CD4-positive, alpha-beta T cell treated with Interleukin-6 at 100 ng/mL for 8 hours (primary cell): ENCODE measurements around the gene NPEPPS.
"Not testable (repeated sequence)": the region's sequence is repeated elsewhere in the genome, so short reads cannot be mapped to it uniquely, and the experiment has no call there.

Experiments used
- DNase-seq: peaks from one replicate; pipeline ENCODE4 v3.0.0-alpha.2; 2020; ENCODE audit warnings: mixed read lengths, low spot score

Gene NPEPPS

DNA sequence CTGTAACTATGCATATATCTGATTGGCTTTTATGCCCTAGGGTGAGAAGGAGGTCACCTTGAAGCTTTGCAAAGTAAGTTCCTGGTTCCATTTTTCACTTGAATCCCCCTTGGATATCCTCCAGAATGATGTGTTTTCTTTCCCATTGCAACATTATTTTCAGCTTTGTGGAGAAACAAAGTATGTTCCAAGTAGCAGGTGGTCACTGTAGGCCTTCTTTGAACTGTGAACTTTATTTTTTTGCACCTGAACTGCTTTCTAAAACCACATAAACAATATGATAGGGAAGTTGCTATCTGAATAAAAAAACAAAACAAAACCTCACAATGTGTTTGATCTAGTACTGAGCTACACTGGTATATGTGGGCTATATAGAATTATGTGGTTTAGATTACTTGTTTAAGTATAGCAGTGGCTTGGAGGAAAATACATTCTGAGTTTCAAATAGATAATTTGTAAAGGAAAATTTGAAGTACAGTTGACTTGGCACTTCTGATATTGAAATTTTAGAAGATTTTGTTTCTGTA, 29.7 kb downstream of the NPEPPS start:
- not testable (repeated sequence) for DNase-seq

DNA sequence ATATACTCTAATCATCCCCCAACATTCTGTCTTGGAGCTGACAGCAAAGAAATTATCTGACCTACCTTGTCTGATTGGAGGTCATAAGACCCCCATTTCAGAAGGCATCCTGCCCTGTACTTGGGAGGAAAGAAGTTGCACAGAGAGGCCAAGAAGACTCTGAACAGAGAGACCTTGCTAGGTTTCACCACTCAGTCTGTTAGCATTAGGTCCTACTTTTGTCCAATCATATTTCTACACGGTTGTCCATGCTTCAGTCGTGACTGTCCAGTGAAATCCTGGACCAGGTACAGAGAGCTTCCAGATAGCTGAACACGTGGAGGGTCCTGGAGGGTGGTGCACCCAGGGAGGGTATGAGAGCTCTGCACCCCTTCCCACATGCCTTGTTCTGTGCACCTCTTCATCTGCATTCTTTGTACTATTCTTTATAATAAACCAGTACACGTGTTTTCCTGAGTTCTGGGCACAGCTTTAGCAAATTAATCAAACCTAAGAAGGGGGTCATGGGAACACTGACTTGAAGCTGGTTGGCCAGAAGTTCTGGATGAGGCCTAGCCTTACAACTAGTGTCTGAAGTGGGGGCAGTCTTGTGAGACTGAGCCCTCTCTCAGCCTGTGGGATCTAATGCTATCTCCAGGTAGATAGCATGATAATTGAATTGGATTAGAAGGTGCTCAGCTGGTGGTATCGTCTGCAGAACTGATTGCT, 30.9 kb downstream of the NPEPPS start:
- not testable (repeated sequence) for DNase-seq

DNA sequence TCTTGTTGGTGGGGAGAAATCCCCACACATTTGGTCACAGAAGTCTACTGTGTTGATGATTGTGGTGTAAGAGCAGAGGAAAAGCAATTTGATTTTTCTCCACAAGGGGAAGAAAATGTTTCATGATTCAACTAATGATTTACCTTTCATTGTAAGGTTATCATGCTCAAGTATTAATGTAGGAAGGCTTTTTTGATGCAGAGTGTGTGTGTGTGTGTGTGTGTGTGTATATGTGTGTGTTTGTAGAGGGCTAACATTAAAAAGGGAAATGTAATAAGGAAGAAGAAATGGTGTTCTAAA, 31.4 kb downstream of the NPEPPS start:
- DNase-seq = not testable (repeated sequence)

DNA sequence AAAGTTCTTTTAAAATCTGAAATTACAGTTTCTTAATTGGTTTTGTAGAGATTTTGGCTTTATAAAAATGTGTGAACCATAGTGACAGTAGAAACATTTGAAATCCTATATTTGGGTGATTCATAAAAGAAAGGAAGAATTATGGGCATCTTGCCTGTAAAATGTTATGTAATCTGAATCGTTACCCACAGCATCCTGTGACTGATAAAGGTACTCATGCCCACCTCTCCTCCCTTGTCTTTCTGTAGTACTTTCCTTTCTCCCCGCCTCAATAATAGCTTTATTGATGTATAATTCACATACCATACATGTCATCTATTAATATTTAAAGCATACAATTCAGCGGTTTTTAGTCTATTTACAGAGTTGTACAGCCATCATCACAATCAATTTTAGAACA, 36.4 kb downstream of the NPEPPS start:
- not testable (repeated sequence) for DNase-seq

DNA sequence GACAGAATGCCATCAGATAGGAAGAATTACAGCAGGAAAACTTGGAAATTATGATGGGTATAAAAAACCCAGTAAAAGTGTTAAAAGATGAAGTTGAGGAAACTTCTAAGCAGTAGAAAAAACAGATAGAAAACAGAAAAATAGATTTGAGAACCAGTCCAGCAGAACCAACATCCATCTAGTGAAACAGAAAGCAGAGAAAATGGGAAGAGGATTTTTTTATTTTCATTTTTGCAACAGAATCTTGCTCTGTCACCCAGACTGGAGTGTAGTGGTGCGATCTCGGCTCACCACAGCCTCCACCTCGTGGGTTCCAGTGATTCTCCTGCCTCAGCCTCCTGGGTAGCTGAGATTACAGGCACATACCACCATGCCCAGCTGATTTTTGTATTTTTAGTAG, 41.7 kb downstream of the NPEPPS start:
- DNase-seq = not testable (repeated sequence)

DNA sequence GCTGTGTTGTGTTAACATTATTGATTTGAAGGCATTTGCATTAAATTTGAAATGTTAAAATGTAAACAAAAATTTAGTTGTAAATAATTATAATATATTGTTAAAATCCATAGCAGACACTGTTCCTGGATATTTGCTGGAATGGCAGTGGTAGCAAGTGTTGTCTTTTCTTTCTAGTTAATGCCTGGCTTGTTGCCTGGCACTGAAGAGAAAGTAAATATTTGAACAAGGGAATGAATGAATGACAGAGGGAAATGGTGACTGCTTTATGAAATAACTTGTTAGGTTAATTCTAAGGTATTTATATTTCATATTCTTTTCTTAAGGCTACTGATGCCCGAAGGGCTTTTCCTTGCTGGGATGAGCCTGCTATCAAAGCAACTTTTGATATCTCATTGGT, 51.5 kb downstream of the NPEPPS start:
- not testable (repeated sequence) for DNase-seq

DNA sequence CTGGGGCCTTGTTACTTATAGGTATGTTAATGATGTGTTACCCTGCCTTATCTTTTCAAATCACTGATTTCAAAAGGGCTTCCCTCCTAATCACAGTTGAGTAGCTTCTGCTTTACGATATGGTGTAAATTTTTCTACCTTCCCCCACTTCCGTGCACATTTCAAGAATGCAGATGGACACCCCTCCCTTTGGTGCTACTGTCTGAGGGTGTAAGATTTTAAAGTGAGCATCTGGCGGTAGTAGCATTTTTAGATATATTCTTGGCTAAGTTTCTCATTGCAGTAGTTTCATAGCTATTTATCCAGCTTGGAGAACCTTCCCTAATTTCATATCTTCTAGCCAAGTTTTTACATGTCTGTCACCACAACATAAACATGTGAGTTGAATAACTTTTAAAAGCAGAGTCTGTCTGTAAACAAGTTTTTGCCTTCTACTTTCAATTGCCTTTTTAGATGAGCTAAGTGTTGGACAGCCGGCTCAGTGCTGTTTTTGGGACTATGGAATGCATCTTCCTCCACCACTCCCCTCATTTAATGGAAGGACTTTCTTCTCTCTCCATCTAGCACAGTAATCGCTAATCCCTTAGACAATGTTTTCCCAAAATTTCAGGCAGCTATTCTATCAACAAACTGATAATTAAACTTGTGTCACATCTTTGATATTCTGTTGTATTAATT, 55.6 kb downstream of the NPEPPS start:
- DNase-seq = not testable (repeated sequence)

DNA sequence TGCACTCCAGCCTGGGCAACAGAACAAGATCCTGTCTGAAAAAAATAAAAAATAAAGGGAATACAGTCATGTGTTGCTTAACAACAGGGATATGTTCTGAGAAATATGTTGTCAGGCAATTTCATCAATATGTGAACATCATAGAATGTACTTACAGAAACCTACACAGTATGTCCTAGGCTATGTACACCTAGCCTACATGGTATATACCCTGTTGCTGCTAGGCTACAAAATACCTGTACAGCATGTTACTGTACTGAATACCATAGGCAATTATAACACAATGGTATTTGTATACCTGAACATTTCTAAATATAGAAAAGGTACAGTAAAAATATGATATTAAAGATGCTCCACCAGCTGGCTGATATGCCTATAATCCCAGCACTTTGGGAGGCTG, 62.6 kb downstream of the NPEPPS start:
- DNase-seq = not testable (repeated sequence)

DNA sequence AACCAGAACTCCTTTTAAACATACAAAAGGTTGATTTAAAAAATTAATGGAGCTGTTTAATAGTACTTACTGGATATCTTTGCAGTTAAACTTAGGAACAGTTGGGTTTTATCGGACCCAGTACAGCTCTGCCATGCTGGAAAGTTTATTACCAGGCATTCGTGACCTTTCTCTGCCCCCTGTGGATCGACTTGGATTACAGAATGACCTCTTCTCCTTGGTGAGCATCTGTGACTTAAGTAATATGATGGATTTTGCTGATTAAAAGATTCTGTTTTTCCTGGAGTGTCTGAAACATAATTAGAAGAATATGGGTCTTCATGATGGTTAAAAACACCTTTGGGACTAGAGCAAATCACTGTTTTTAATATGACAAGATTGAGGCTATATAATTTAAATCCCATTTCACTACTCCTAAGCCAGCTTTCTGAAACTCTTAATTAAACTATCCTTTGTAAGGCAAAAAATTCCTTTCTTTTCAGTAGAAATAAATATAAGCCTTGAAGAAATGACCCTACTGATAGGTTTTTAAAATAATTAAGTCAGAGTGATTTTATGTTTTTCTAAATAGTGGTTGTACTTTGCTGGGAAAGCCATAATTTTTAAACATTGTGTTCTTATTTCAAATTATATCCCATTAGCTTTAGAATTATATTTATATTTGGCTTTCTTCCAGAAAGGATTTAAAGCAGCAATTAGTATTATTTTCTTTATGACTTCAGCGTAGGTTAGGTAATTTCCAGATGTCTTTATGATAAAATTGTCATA, 73.1 kb downstream of the NPEPPS start:
- no peak for DNase-seq

DNA sequence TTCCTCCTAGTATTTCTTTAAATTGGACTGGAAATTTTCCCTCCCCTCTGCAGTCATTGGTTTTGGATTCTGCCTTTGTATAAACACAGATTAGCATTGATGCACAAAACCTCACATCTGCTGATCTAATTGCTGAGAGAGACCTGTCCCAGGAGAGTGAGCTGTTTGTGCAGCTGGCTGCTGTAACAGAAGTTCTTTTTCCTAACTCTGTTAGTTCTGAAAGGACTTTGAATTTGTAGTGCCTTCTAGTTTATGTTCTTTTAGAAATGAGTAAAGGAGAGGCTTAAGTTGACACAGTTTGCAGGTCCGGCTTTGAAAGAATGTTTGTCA, 73.7 kb downstream of the NPEPPS start:
- DNase-seq = no peak

DNA sequence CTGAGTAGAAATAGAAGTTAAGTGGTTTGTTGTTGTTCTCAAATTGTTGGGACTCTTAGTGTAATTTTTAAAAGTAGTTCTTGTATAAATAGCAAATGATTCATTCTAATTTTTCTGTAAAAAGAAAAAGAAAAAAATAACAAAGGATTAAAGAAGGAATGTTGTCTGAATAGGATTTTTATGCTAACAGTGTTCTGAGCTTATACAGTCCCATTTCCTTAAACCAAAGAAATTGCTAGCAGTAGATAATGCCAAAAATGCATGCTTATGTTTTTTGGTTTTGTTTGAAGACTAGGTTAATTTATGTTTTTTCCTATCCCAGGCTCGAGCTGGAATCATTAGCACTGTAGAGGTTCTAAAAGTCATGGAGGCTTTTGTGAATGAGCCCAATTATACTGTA, 74.1 kb downstream of the NPEPPS start:
- no peak for DNase-seq

DNA sequence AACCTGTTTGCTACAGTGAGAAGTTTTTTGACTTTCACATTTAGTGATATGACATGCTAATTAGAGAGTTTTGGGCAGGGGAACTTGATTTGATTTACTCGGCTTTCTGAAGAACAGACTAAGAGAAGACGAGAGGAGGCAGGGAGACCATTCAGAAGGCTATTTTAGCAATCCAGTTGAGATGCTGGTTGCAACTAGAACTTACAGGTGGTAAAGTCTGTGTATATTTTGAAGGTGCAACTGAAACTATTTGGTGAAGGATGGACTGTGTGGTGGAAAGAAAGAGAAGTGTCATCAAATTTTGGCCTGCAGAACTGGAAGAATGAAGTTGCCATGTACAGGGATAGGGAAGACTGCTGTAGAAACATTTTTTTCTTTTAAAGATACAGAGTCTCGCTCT, 76.6 kb downstream of the NPEPPS start:
- DNase-seq = no peak

DNA sequence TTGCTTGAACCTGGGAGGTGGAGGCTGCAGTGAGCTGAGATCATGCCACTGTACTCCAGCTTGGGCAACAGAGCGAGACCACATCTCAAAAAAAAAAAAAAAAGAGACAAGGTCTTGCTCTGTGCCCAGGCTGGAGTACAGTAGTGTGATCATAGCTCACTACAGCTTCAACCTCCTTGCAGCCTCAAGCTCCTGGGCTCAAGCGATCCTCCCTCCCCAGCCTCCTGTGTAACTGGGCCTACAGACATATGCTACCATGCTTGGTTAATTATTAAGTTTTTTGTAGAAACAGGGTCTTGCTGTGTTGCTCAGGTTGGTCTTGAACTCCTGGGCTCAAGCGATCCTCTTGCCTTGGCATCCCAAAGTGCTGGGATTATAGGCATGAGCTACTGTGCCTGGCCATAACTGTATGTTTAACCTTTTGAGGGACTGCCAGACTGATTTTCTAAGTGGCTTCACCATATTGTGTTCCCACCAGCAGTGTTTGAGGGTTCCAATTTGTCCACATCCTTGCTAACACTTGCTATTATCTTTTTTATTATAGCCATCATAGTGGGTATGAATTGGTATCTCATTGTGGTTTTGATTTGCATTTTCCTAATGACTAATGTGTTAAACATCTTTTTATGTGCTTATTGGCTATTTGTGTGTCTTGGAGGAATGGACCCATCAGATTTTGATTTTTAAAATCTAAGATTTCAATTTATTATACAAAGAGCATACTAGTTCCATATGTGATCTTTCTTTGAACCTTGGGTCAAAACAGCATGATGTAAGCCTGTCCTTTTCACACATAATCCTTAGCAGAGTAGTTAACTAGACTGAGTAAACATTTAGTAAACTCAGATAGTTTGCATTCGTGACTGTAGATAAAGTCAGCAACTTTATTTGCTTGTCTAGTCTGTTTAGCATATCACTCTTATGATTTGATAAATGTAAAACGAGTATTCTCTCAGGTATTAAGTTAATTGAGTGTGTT, 80.8 kb downstream of the NPEPPS start:
- no peak for DNase-seq

DNA sequence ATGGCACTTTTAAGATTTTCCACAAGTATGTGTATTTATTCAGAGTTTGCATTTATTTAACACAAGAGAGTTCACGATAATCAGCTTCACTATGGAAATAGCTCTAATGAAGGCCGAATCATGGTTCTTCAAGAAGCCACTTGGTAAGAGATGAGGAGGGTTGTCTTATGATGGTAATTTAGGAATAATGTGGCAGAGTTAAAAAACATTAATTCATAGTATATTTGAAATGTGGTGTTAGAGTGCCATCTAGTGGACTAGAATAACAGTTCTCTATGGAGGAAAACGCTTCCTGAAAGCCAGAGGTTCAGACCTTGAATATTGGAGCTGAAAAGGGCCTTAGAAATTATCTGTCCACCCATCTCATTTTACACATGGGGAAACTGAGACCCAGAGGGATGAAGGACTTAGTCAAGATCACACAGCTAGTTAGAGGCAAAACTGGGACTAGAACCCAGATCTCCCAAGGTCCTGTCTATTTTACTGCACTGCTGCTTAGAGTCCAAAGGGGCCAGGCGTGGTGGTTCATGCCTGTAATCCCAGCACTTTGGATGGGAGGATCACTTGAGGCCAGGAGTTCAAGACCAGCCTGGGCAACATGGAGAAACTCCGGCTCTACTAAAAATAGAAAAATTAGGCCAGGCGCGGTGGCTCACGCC, 85.0 kb downstream of the NPEPPS start:
- peak; percentile 31 for DNase-seq

DNA sequence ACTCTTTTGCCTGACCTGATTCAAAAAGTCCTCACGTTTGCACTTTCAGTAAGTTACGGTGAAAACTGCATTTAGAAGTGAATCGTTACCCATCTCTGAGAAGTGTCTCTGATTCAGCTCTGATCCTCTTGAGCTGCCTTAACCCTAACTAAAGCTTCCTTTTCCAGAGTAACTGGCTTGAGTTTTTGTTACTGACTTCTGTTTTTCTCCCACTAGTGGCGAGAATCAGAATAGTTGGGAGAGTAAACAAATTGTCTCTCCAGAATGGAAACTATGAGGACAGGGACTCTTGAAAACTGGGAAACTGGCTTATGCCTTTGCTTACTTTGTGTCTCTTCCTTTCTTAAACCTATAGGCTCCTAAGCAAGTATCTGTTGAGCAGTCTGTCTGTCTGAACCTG, 87.5 kb downstream of the NPEPPS start:
- DNase-seq = no peak

DNA sequence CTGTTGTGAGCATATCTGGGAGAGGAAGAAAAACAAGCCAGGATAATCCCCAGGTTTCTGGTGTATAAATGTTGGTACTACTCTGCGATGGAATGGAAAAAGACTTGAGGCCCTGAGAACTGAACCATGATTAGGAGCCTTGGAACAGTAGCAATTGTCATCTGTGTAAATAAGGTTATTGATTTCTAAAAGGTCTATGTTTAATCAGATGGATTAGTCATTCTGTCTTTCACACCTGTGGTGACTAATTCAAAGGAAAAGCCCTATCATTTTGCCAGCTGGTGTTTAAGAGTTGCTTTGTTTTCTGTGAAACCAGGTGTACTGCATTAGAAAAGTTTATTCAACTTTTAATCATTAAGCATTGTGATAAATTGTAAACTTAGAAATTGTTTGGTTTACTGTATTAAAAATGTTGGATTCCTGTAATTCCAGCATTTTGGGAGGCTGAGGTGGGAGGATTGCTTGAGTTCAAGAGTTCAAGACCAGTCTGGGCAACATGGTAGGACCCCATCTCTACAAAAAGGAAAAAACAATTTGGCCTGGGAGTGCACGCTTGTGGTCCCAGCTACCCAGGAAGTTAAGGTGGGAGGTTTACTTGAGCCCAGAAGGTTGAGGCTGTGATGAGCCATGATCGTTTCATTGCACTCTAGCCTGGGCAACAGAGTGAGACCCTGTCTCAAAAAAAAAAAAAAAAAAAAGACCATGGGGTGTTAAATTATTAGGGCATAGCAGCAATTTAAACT, 89.8 kb downstream of the NPEPPS start:
- DNase-seq = no peak

DNA sequence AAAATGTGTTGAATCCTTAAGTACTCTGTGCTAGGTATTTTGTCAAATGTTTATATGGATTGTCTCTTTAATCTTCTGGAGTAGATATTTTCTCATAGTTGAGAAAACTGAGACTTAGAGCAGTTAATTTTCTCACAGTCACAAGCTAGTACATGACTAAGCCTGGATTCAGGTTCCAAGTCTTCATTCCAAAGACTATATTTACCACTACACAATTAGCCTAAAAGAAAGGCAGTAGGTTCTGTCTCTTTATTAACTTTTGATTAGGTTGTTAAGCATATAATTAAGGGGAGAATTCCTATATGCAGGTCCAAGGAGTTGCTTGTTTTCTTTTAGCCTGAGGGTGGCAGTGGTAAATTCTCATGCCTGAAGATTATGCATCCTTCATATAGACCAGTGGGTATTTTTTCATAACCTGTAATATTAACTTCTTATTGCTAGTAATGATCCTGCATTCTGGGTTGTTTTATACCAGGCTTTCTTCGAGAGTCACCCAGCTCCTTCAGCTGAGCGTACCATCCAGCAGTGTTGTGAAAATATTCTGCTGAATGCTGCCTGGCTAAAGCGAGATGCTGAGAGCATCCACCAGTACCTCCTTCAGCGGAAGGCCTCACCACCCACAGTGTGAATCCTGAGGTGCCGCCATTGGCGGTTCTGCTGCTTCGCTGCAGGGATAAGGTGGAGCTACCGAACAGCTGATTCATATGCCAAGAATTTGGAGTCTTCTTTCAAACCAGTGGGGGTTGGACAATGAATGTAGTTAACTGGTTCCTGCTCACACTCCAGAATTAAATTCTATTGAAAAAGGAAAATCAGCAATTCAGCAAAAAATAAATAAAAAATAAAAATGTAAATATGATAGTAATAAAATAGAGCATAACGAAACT, 90.6 kb downstream of the NPEPPS start:
- DNase-seq = no peak

DNA sequence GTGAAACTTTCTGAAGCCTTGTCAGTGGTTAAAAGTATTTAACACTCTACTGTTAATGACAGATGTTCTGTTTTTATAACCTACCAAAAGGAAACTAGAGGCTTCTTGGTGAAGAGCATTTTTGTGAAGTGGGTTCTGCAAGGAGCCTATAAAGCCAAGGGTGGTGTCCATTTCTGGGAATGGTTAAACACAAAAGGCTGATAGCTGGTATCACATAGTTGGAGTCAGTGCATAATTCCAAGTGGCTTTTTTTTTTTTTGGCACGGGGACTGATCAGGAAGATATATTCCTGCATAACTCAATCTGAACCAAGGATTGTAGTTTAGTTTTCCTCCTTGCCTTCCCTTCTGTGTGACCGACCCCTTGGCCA, 91.3 kb downstream of the NPEPPS start:
- DNase-seq = no peak

DNA sequence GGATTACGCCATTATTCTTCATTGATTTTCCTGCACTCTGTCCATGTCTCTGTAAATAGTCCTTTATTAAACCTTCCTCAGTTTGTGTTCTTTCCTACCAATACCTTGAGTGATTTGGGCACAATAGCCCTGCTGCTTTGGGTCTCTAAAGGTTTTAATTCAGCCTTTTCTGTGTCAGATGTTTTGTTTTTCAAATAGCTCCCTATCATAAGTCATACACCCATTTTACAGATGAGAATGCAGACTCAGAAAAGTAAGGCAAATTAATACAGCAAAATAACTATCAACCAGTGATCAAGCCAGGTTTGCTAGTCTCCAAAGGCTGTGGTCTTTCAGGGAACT, 93.8 kb downstream of the NPEPPS start:
- no peak for DNase-seq

DNA sequence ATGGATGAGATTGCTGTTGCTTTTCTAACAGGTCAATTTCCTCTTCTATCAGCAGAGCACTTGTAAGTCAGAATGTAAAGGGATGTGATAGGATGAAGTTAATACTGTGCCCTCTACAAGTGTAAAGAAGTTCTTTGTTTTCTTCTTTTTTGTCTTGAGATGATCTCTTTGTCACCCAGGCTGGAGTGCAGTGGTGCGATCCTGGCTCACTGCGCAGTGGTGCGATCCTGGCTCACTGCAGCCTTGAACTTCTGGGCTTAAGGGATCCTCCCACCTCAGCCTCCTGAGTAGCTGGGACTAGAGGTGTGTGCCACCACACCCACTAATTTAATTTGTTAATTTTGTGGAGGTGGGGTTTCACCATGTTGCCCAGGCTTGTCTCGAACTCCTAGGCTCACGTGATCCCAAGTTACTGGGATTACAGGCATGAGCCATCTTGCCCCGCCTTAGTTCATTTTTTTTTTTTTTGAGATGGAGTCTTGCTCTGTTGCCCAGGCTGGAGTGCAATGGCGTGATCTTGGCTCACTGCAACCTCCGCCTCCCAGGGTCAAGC, 97.2 kb downstream of the NPEPPS start:
- DNase-seq = no peak
